Prostate gland (tissue), 2 donors: ENCODE measurements around the gene PCF11. TPM values are rescaled to one million over a fixed set of nuclear protein-coding genes. Genes with fewer than 3 reads are reported as not detected.
A peak's percentile ranks its signal among the peaks of the same experiment; 100 is the strongest.

Source experiments
- DNase-seq: peaks from one replicate; pipeline ENCODE4 v3.0.0-alpha.2; 2019; ENCODE audit warnings: low spot score
- H3K27ac ChIP-seq, 2 donors: fragments of 200-600 bp; sonication (generic); 2 replicates each; pipeline ENCODE4 v1.5.1; 2017 to 2019
- H3K27me3 ChIP-seq: fragments of 200-600 bp; sonication (generic); replicated peaks from 2 replicates; pipeline ENCODE4 v1.5.1; 2019; ENCODE audit not compliant: insufficient read depth
- H3K36me3 ChIP-seq, 2 donors: fragments of 200-600 bp; sonication (generic); 1 replicate in 1 of 2; 2 replicates in 1 of 2; pipeline versions ENCODE4 v1.5.1 to v1.8.1; 2017 to 2019
- H3K4me1 ChIP-seq: fragments of 200-600 bp; sonication (generic); replicated peaks from 2 replicates; pipeline ENCODE4 v1.5.1; 2019
- H3K4me3 ChIP-seq, 2 donors: fragments of 200-600 bp; sonication (generic); 2 replicates each; pipeline ENCODE4 v1.5.1; 2017 to 2019
- H3K9me3 ChIP-seq: fragments of 200-600 bp; sonication (generic); 2 replicates; pipeline ENCODE4 v1.5.1; 2017
- POLR2A ChIP-seq: fragments of 450-650 bp; IDR thresholded peaks from one replicate; pipeline ENCODE4 v1.6.1; 2016; ENCODE audit warnings: antibody characterized with exemption, mild to moderate bottlenecking
- POLR2AphosphoS5 ChIP-seq: sonication (generic); formaldehyde crosslinking; IDR thresholded peaks from one replicate; pipeline ENCODE4 v1.6.1; 2017; ENCODE audit warnings: antibody characterized with exemption
- WGBS: methylation state at CpG from one replicate; pipeline ENCODE4 v1.1.5; 2018; 5-methylcytosine and 5-hydroxymethylcytosine counted together
- intact Hi-C: fragments of 100-400 bp; cut with DNase I; formaldehyde crosslinking; loops from one replicate; pipeline ENCODE4 v1.14.2; 2022
- total RNA-seq, 2 donors: library from RNA; depleted of rRNA; stranded (reverse); fragments of >200 nt; gene quantifications; one replicate each; pipeline ENCODE4 v1.1.0, GENCODE V29; 2016
- TF ChIP-seq, protein P1 (sequence below), 4 experiments: fragments of 200-600 bp in 2 of 4; fragments of 450-650 bp in 2 of 4; sonication (generic) in 2 of 4; IDR thresholded peaks; 1 replicate in 3 of 4; 2 replicates in 1 of 4; pipeline ENCODE4 v1.5.1; 2016 to 2019; ENCODE audit warnings: antibody characterized with exemption in 4 of 4, mild to moderate bottlenecking in 2 of 4, moderate library complexity in 2 of 4

The PCF11 gene
- total RNA-seq, 2 donors from 2014 or later, result 64.1 to 75.2 TPM

DNA sequence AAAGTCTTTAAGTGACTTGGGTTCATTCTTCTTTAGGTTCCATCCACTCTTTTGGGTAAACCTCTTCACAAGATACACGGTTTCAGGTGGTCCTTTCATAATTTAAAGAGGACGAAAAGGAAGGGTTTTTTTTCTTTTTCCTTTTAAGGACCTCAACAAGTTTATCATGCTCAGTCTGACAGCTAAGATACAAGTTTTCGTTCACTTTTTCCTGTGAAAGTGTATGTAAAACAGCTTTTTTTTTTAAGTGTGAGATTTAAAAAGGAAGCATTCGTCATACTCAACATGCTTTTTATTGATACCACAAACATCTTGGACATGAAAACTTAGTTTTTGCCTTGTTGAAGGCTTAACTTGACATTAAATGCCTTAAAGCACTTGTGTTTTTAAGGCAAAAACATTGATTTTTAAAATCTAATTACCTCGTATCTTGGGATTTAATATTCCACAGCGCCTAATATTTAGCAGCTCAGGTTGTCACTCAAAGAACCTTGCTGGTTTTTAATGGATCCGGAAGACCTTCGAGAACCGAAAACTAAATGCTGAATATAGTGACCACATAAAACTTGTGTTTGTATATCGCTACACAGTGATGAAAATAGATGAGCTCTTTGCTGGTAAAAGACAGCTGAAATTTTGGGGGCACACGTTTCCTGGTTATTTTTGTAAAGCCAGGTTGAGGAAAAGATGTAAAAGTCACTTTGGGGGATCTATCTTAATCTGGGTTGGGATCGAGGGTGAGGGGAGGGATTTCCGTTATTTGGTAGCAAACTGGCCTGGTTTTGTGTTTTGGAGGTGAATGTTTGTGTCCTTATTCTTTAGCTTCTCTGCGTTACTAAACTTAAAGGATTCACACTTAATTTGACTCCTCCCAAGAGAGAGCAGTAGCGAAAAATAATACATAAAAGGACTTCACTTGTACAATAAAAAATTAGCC lies 2.3 kb downstream of the PCF11 start:
- TF ChIP-seq, protein P1, sequence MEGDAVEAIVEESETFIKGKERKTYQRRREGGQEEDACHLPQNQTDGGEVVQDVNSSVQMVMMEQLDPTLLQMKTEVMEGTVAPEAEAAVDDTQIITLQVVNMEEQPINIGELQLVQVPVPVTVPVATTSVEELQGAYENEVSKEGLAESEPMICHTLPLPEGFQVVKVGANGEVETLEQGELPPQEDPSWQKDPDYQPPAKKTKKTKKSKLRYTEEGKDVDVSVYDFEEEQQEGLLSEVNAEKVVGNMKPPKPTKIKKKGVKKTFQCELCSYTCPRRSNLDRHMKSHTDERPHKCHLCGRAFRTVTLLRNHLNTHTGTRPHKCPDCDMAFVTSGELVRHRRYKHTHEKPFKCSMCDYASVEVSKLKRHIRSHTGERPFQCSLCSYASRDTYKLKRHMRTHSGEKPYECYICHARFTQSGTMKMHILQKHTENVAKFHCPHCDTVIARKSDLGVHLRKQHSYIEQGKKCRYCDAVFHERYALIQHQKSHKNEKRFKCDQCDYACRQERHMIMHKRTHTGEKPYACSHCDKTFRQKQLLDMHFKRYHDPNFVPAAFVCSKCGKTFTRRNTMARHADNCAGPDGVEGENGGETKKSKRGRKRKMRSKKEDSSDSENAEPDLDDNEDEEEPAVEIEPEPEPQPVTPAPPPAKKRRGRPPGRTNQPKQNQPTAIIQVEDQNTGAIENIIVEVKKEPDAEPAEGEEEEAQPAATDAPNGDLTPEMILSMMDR (IDR thresholded peaks at IDR 0.05), result no peak
- TF ChIP-seq POLR2AphosphoS5, result no peak
- TF ChIP-seq POLR2A, result no peak
- intact Hi-C loops, result loop anchor here (5.0 kb wide), 1 partner anchor 33 kb away; the partner anchor contains the start of gene ANKRD42

DNA sequence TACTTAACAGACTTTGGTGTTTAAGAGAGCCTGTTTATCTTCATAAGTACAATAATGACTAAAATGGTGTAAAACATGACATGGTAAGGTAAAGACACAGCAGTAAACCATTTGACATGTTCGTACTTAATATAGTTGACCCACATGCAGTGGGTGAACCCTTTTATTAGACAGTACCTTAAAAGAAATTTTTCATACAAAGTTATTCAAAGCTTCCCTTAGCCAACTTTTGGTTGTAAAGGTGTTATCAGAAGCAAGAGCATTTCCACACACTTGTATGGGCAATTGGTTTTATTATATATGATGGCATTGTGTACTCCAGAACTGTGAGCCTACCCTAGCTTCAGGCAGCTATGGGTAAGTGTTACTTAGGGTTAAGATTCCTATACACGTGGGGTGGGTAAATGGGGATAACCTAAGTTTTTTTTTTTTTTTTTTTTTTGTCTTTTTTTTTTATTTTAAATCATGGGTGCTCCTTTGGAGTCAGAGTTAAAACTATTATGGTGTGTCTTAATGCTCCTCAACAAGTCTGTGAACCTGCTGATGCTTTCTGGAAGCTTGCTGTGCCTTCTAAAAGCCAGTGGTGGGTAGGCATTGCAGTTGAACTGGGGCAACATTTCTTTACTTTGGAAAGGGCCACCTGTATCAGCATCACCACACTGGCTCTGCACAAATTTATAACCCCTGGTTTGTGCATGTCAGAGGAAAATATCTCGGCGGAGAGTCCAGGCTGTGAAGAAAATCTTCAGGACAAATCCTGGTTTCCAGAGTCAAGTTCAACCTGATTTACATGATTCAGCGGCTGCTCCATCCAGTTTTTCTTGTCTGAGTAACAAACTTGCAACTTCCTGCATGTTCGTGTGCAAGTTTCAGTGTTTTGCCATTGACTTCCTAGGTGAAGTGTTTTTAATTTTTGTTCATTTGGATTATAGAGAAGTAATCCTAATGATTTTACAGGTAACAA lies 3.3 kb downstream of the PCF11 start:
- Histone ChIP-seq H3K27me3 (no peaks in the 10 kb centered on the region), H3K9me3 (no peaks in the 10 kb centered on the region), H3K27ac (peak overlapping the region; percentile 100), H3K36me3 (no peaks in the 10 kb centered on the region), H3K4me1 (no peaks in the 10 kb centered on the region), H3K4me3 (peak overlapping the region; percentile 83 to 98)
- DNase-seq, result peak; percentile 80
- 15% methylated on average over 6 of the region's 6 CpGs for WGBS
- peak; percentile 80 for TF ChIP-seq POLR2AphosphoS5
- TF ChIP-seq, protein P1 (IDR thresholded peaks at IDR 0.05), result no peak
- intact Hi-C loops, result loop anchor here (5.0 to 10.0 kb wide), 2 partner anchors 32 to 255 kb away; partner anchors contain the start of genes ANKRD42, DDIAS and PRCP

More for the DNA sequence above, 2.3 kb downstream of the PCF11 start:
- Histone ChIP-seq H3K4me1 (no peaks in the 10 kb centered on the region), H3K9me3 (no peaks in the 10 kb centered on the region), H3K27ac (peak overlapping the region; percentile 100), H3K36me3 (no peaks in the 10 kb centered on the region), H3K4me3 (peak overlapping the region; percentile 83 to 98), H3K27me3 (no peaks in the 10 kb centered on the region)
- DNase-seq, result no peak
- WGBS, result 4% methylated on average over 15 of the region's 15 CpGs

DNA sequence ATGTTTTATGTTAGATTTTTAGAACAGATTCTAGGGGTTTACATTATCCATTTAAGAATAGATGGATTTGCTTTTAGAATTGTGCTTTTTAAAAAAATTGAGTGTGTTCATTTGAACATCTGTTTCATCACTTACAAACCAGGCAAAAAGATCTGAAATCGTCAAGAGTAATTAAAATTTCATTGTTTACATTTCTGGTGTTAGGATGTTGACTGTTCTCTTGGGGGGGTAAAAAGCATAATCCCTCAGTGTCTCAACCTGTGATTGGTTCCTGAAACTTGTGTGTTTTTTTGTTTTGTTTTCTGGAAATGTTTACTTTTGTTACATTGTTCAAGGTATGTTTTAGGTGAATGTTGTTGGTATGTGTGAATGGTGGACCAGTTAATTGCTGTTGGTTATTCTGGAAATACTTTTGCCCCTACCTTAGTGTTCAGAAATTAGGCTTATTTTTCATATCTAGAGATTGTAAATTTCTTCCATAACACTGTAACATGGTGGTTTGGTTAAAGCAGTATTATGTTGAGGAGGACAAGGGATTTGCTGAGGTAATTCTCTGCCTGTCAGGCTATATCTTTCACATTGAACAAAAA lies 4.8 kb downstream of the PCF11 start:
- Histone ChIP-seq H3K4me3 (no peak overlapping the region), H3K36me3 (peaks cover 0 to 4% of the 10 kb centered on the region in 2 donors), H3K27me3 (no peaks in the 10 kb centered on the region), H3K9me3 (no peaks in the 10 kb centered on the region), H3K27ac (peak overlapping the region; percentile 100), H3K4me1 (no peaks in the 10 kb centered on the region)
- TF ChIP-seq, protein P1 (IDR thresholded peaks at IDR 0.05), result no peak
- TF ChIP-seq POLR2A (no peak), POLR2AphosphoS5 (peak; percentile 6)
- DNase-seq, result no peak
- 12% methylated on average over 1 of the region's 1 CpG for WGBS
- intact Hi-C loops, result loop anchor here (10.0 kb wide), 1 partner anchor 257 kb away; the partner anchor contains the start of genes DDIAS and PRCP

DNA sequence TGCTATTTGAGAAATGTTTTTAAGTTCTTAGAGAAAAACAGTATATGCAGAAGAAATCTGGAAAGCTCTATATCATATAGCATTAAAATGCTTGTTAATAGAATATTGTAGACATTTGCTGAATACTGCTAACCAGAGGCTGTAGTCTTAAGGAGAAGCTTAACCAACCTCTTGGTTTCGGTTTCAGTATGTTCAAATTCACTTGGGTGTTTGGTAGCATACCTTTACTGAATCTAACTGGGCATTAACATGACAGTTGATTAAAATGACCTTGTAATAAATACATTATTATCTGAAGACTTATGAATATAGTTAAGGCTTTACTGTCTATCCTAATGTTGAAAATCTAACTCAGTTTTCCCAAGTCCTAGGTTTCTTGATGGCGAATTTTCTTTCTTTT lies 5.4 kb downstream of the PCF11 start:
- Histone ChIP-seq H3K36me3 (peaks cover 0 to 4% of the 10 kb centered on the region in 2 donors), H3K27ac (peak overlapping the region; percentile 100), H3K9me3 (no peaks in the 10 kb centered on the region), H3K27me3 (no peaks in the 10 kb centered on the region), H3K4me1 (no peaks in the 10 kb centered on the region), H3K4me3 (no peak overlapping the region)
- no peak for DNase-seq
- WGBS, result 82% methylated on average over 2 of the region's 2 CpGs
- TF ChIP-seq POLR2AphosphoS5, result no peak
- no peak for TF ChIP-seq POLR2A
- TF ChIP-seq, protein P1 (IDR thresholded peaks at IDR 0.05), result no peak
- intact Hi-C loops, result loop anchor here (10.0 kb wide), 1 partner anchor 258 kb away; the partner anchor contains the start of genes DDIAS and PRCP
